MM.1S (cell line): ENCODE data around the gene IL22.
A peak's percentile ranks its signal among the peaks of the same experiment; 100 is the strongest.

ENCODE experiments used
- DNase-seq: peaks from one replicate; pipeline ENCODE4 v3.0.0-alpha.2; 2015
- H2AFZ ChIP-seq: fragments of 300-600 bp; sonication (generic); 2 replicates; pipeline ENCODE4 v1.6.0; 2016; ENCODE audit warnings: antibody characterized with exemption, low read length
- H3F3A ChIP-seq: fragments of 300-600 bp; sonication (generic); 2 replicates; pipeline ENCODE4 v1.6.1; 2016; ENCODE audit warnings: mild to moderate bottlenecking, antibody characterized with exemption, low read length, moderate library complexity, mixed read lengths; ENCODE audit not compliant: insufficient read depth
- H3K27ac ChIP-seq: fragments of 300-600 bp; sonication (generic); 2 replicates; pipeline ENCODE4 v1.5.1; 2016; ENCODE audit warnings: mild to moderate bottlenecking, low read length
- H3K27me3 ChIP-seq: fragments of 300-600 bp; sonication (generic); replicated peaks from 2 replicates; pipeline ENCODE4 v1.6.0; 2016; ENCODE audit warnings: low read length; ENCODE audit not compliant: insufficient read depth
- H3K36me3 ChIP-seq: fragments of 300-600 bp; sonication (generic); replicated peaks from 2 replicates; pipeline ENCODE4 v1.6.1; 2016; ENCODE audit warnings: mild to moderate bottlenecking, low read length, mixed read lengths; ENCODE audit not compliant: insufficient read depth
- H3K4me1 ChIP-seq: fragments of 300-600 bp; sonication (generic); 2 replicates; pipeline ENCODE4 v1.6.1; 2016; ENCODE audit warnings: low read length, mixed read lengths
- H3K4me2 ChIP-seq: fragments of 300-600 bp; sonication (generic); 2 replicates; pipeline ENCODE4 v1.6.0; 2016; ENCODE audit warnings: low read depth, low read length
- H3K4me3 ChIP-seq: fragments of 300-600 bp; sonication (generic); 2 replicates; pipeline ENCODE4 v1.5.1; 2016; ENCODE audit warnings: low read length, mixed read lengths
- H3K79me2 ChIP-seq: fragments of 300-600 bp; sonication (generic); 2 replicates; pipeline ENCODE4 v1.6.1; 2016; ENCODE audit warnings: mixed run types, low read length, mixed read lengths
- H3K9ac ChIP-seq: fragments of 300-600 bp; sonication (generic); 2 replicates; pipeline ENCODE4 v1.6.1; 2016; ENCODE audit warnings: low read length, mixed read lengths
- H3K9me2 ChIP-seq: fragments of 300-600 bp; sonication (generic); replicated peaks from 2 replicates; pipeline ENCODE4 v1.6.1; 2016; ENCODE audit warnings: mild to moderate bottlenecking, low read length, mixed read lengths; ENCODE audit not compliant: insufficient read depth
- H3K9me3 ChIP-seq: fragments of 300-600 bp; sonication (generic); replicated peaks from 2 replicates; pipeline ENCODE4 v1.6.1; 2016; ENCODE audit warnings: mild to moderate bottlenecking, low read length, mixed read lengths; ENCODE audit not compliant: insufficient read depth
- H4K20me1 ChIP-seq: fragments of 300-600 bp; sonication (generic); 2 replicates; pipeline ENCODE4 v1.6.1; 2016; ENCODE audit warnings: mild to moderate bottlenecking, low read length, moderate library complexity, mixed read lengths; ENCODE audit not compliant: insufficient read depth
- CTCF ChIP-seq: fragments of 300-600 bp; sonication (generic); IDR thresholded peaks from 2 replicates; pipeline ENCODE4 v1.5.1; 2016; ENCODE audit warnings: antibody characterized with exemption, low read length, mixed read lengths
- EZH2 ChIP-seq: fragments of 300-600 bp; sonication (generic); optimal IDR thresholded peaks from 2 replicates; pipeline ENCODE3; 2017; ENCODE audit warnings: low read depth, mild to moderate bottlenecking, antibody characterized with exemption, low read length, mixed read lengths
- EZH2phosphoT487 ChIP-seq: fragments of 300-600 bp; sonication (generic); IDR thresholded peaks from 2 replicates; pipeline ENCODE4 v1.6.1; 2018; ENCODE audit warnings: antibody characterized with exemption, low read length

Gene IL22

GRCh38 chr12:68225576-68226476 is 27.6 kb downstream of the IL22 start, which contains the start of gene IL26:
Gene IL26 (minus strand): TSS chr12:68225810. CDS start chr12:68225756, 54 bp downstream.
- Histone ChIP-seq H3F3A (no peaks in the 10 kb centered on the region), H4K20me1 (no peaks in the 10 kb centered on the region), H3K4me3 (no peak within 1 kb of the TSS), H3K4me1 (0 out of 2 replicates have a peak, but pooled peaks cover 3% of the 10 kb centered on the region), H3K79me2 (no peaks in the 10 kb centered on the region), H2AFZ (no peak within 1 kb of the TSS), H3K27me3 (no peaks in the 10 kb centered on the region), H3K4me2 (no peak within 1 kb of the TSS), H3K27ac (no peak within 1 kb of the TSS), H3K9me3 (no peaks in the 10 kb centered on the region), H3K9me2 (no peaks in the 10 kb centered on the region), H3K9ac (no peak within 1 kb of the TSS), H3K36me3 (no peaks in the 10 kb centered on the region)
- TF ChIP-seq CTCF (no peak), EZH2 (no peak), EZH2phosphoT487 (no peak)
- no peak for DNase-seq

GRCh38 chr12:68224613-68225285 is 28.7 kb downstream of the IL22 start:
- Histone ChIP-seq H3F3A (no peaks in the 10 kb centered on the region), H3K4me2 (no peak overlapping the region), H3K9me3 (no peaks in the 10 kb centered on the region), H3K4me3 (no peak overlapping the region), H4K20me1 (no peaks in the 10 kb centered on the region), H3K27me3 (no peaks in the 10 kb centered on the region), H3K4me1 (0 out of 2 replicates have a peak, but pooled peaks cover 3% of the 10 kb centered on the region), H3K9ac (no peak overlapping the region), H2AFZ (no peak overlapping the region), H3K36me3 (no peaks in the 10 kb centered on the region), H3K79me2 (no peaks in the 10 kb centered on the region), H3K27ac (no peak overlapping the region), H3K9me2 (no peaks in the 10 kb centered on the region)
- no peak for DNase-seq
- TF ChIP-seq EZH2 (no peak), EZH2phosphoT487 (no peak), CTCF (no peak)

- TF ChIP-seq CTCF (peak; percentile 92), EZH2phosphoT487 (no peak)
- Histone ChIP-seq H3K27ac (no peak overlapping the region), H3K79me2 (no peaks in the 10 kb centered on the region), H3K9me3 (no peaks in the 10 kb centered on the region), H4K20me1 (no peaks in the 10 kb centered on the region), H3F3A (no peaks in the 10 kb centered on the region), H3K9me2 (no peaks in the 10 kb centered on the region), H3K36me3 (no peaks in the 10 kb centered on the region), H3K4me3 (no peak overlapping the region), H3K27me3 (no peaks in the 10 kb centered on the region), H2AFZ (peak overlapping the region; percentile 65; the same call in 1 of the 2 replicates), H3K4me1 (0 out of 2 replicates have a peak, but pooled peaks cover 3% of the 10 kb centered on the region), H3K9ac (no peak overlapping the region), H3K4me2 (peak overlapping the region; percentile 50)
- peak; percentile 69 for DNase-seq
These were observed 30.2 kb downstream of the IL22 start for GRCh38 chr12:68223067-68223747.
